AG04450 (cell line): Measurements from ENCODE around the gene MRPL9. TPM values are rescaled to one million over a fixed set of nuclear protein-coding genes. Genes with fewer than 3 reads are reported as not detected.

Experiments used
- CTCF ChIA-PET: fragments of 300-600, 350-600 bp; formaldehyde crosslinking; extraction: SDS; loops from one replicate; lab custom pipeline; 2022; ENCODE audit warnings: antibody characterized with exemption, inconsistent platforms; lab: Charles Lee
- POLR2A ChIA-PET: fragments of 350-600 bp; formaldehyde crosslinking; extraction: SDS; loops from one replicate; lab custom pipeline; 2021; ENCODE audit warnings: antibody characterized with exemption, inconsistent platforms; lab: Yijun Ruan, JAX
- DNase-seq: peaks from one replicate; pipeline ENCODE4 v3.0.0-alpha.2; 2011; ENCODE audit warnings: low read depth, low spot score
- H3K27ac ChIP-seq: one replicate; pipeline ENCODE4 v1.5.1; 2012; ENCODE audit warnings: low read depth, low read length, control low read depth
- H3K27me3 ChIP-seq: one replicate; pipeline ENCODE4 v1.6.0; 2012; ENCODE audit warnings: low read length; ENCODE audit not compliant: control insufficient read depth, insufficient read depth
- H3K4me3 ChIP-seq: 2 replicates; pipeline ENCODE4 v1.5.1; 2011; ENCODE audit warnings: mild to moderate bottlenecking, low read depth, low read length, control low read depth
- H3K9me3 ChIP-seq: 2 replicates; pipeline ENCODE4 v1.5.1; 2012; ENCODE audit warnings: low read length; ENCODE audit not compliant: control insufficient read depth, insufficient read depth
- CTCF ChIP-seq: IDR thresholded peaks from 2 replicates; pipeline ENCODE4 v1.5.1; 2011; ENCODE audit warnings: low read depth, low read length, control low read depth, inconsistent platforms
- polyA minus RNA-seq: library from RNA; depleted of rRNA, polyadenylated mRNA; stranded (reverse); fragments of >200 nt; gene quantifications from 2 replicates; pipeline ENCODE4 v1.2.3, GENCODE V29; 2011; rRNA and poly(A)+ RNA removed
- polyA plus RNA-seq: library from polyadenylated mRNA; depleted of rRNA; stranded (reverse); fragments of >200 nt; gene quantifications from 2 replicates; pipeline ENCODE4 v1.2.3, GENCODE V29; 2011; rRNA removed

MRPL9 gene
- 93.4 and 98.6 TPM in 2 replicates for polyA plus RNA-seq
- 51.6 and 67.1 TPM in 2 replicates for polyA minus RNA-seq

- peak within 1 kb of the TSS; percentile 93 for H3K4me3 ChIP-seq
- ChIA-PET CTCF (interaction anchor here (1.0 to 1.4 kb wide), 3 partner anchors 25 to 238 kb away, joined by 3 to 5 read pairs (median 4); no protein-coding TSS in a partner anchor), POLR2A (interaction anchor here (0.6 to 1.0 kb wide), 3 partner anchors 231 to 272 kb away, joined by 3 to 6 read pairs (median 3); no protein-coding TSS in a partner anchor)
- no peak for TF ChIP-seq CTCF
- H3K9me3 ChIP-seq: no peaks in the 10 kb centered on the region
- peak within 1 kb of the TSS; percentile 80 for H3K27ac ChIP-seq
- H3K27me3 ChIP-seq: peaks cover 2% of the 10 kb centered on the region
- peak; percentile 21 for DNase-seq
These were observed at the start of gene MRPL9 for GRCh38 chr1:151762941-151763921. Gene MRPL9, minus strand, starts transcription at chr1:151763496. Its CDS starts 17 bp downstream, at chr1:151763479.

- TF ChIP-seq CTCF: no peak
- Histone ChIP-seq H3K9me3 (no peaks in the 10 kb centered on the region), H3K27me3 (peaks cover 55% of the 10 kb centered on the region), H3K4me3 (no peak overlapping the region), H3K27ac (no peak overlapping the region)
- ChIA-PET CTCF (no interaction called here), POLR2A (no interaction called here)
- no peak for DNase-seq
These were observed 47.9 kb upstream of the MRPL9 start for GRCh38 chr1:151811181-151811580.

- Histone ChIP-seq H3K4me3 (no peak overlapping the region), H3K9me3 (no peaks in the 10 kb centered on the region), H3K27me3 (peaks cover 58% of the 10 kb centered on the region), H3K27ac (no peak overlapping the region)
- ChIA-PET POLR2A (no interaction called here), CTCF (no interaction called here)
- TF ChIP-seq CTCF: no peak
- DNase-seq: no peak
These were observed 46.8 kb upstream of the MRPL9 start for GRCh38 chr1:151809985-151810556.

GRCh38 chr1:151809290-151809984 lies 46.1 kb upstream of the MRPL9 start:
- peaks cover 58% of the 10 kb centered on the region for H3K27me3 ChIP-seq
- DNase-seq: no peak
- ChIA-PET CTCF (no interaction called here), POLR2A (no interaction called here)
- no peak overlapping the region for H3K4me3 ChIP-seq
- no peaks in the 10 kb centered on the region for H3K9me3 ChIP-seq
- H3K27ac ChIP-seq: no peak overlapping the region
- no peak for TF ChIP-seq CTCF
